GM19467 (cell line): ENCODE measurements around the gene GPRC5C.

Experiments
- ATAC-seq: cut with Tn5 transposase; IDR thresholded peaks from one replicate; pipeline ENCODE4 v1.9.1; 2021; ENCODE audit warnings: mild to moderate bottlenecking, moderate library complexity; ENCODE audit not compliant: unreplicated experiment

GPRC5C gene

GRCh38 chr17:74432766-74433391 lies 991 bp downstream of the GPRC5C start:
- no peak for ATAC-seq

GRCh38 chr17:74433421-74434121 lies 1.7 kb downstream of the GPRC5C start:
- ATAC-seq, result no peak

GRCh38 chr17:74435775-74436359 lies 4.0 kb downstream of the GPRC5C start:
- ATAC-seq, result no peak

GRCh38 chr17:74437702-74438101 lies 5.8 kb downstream of the GPRC5C start:
- ATAC-seq, result no peak

GRCh38 chr17:74439691-74440567 lies 8.0 kb downstream of the GPRC5C start:
- ATAC-seq, result no peak

GRCh38 chr17:74441537-74441936 lies 9.6 kb downstream of the GPRC5C start:
- no peak for ATAC-seq

GRCh38 chr17:74442291-74442669 lies 10.4 kb downstream of the GPRC5C start:
- ATAC-seq, result no peak

GRCh38 chr17:74442670-74443515 lies 11.0 kb downstream of the GPRC5C start:
- ATAC-seq, result peak; percentile 49

- ATAC-seq, result no peak
Observed at GRCh38 chr17:74443516-74444296, 11.8 kb downstream of the GPRC5C start.

- ATAC-seq, result no peak
Observed at GRCh38 chr17:74444406-74444805, 12.5 kb downstream of the GPRC5C start.

GRCh38 chr17:74445158-74445557 lies 13.3 kb downstream of the GPRC5C start:
- ATAC-seq, result no peak

GRCh38 chr17:74446551-74447500 lies 14.9 kb downstream of the GPRC5C start:
- ATAC-seq, result no peak

GRCh38 chr17:74447628-74448159 lies 15.8 kb downstream of the GPRC5C start:
- ATAC-seq, result no peak

GRCh38 chr17:74448756-74449155 lies 16.9 kb downstream of the GPRC5C start:
- ATAC-seq, result no peak

- ATAC-seq, result no peak
Observed at GRCh38 chr17:74449306-74449705, 17.4 kb downstream of the GPRC5C start.

GRCh38 chr17:74449773-74450172 lies 17.9 kb downstream of the GPRC5C start:
- no peak for ATAC-seq

GRCh38 chr17:74450231-74450630 lies 18.3 kb downstream of the GPRC5C start:
- ATAC-seq, result no peak

- no peak for ATAC-seq
Observed at GRCh38 chr17:74450925-74451403, 19.1 kb downstream of the GPRC5C start.
